ENCODE data around the gene MTFR1L.

DNA sequence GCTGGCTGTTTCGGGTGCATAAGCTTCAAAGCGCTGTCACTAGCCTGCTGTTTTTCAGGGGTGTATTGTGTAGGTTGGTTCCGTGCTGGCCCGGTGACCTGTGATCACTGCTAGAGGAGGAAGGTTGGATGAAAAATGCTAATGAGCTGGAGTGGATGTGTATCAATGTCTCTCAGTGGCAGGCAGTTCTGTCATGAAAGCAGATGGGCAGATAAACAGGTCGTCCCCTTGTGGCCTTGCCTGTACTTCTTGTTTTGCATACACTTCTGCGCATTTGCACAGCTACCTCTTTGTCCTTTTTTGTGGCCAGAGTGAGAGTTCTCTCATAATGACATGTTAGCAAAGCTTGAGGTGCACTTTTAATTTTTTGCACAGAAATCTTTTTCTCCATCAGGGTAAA, 16.8 kb upstream of the MTFR1L start:
- TF ChIP-seq, protein P1, sequence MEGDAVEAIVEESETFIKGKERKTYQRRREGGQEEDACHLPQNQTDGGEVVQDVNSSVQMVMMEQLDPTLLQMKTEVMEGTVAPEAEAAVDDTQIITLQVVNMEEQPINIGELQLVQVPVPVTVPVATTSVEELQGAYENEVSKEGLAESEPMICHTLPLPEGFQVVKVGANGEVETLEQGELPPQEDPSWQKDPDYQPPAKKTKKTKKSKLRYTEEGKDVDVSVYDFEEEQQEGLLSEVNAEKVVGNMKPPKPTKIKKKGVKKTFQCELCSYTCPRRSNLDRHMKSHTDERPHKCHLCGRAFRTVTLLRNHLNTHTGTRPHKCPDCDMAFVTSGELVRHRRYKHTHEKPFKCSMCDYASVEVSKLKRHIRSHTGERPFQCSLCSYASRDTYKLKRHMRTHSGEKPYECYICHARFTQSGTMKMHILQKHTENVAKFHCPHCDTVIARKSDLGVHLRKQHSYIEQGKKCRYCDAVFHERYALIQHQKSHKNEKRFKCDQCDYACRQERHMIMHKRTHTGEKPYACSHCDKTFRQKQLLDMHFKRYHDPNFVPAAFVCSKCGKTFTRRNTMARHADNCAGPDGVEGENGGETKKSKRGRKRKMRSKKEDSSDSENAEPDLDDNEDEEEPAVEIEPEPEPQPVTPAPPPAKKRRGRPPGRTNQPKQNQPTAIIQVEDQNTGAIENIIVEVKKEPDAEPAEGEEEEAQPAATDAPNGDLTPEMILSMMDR (conservative IDR thresholded peaks at IDR 0.05 in 1 of 2, IDR thresholded peaks at IDR 0.05 in 1 of 2; ENCODE audit: extremely low read depth in 1 of 2, insufficient read depth in 1 of 2, low read depth in 1 of 2, low read length in 2 of 2): no peak
- no peak for TF ChIP-seq EZH2 (IDR thresholded peaks at IDR 0.05; ENCODE audit: borderline replicate concordance, low read length)

All from mammary epithelial cell (primary cell).